SIG-M5 treated with dmso at 0.1 percent for 504 hours (cell line): ENCODE measurements around the gene DNER.

ENCODE experiments used
- DNase-seq: peaks from one replicate; lab custom pipeline; 2025; ENCODE audit not compliant: unreplicated experiment; lab: John Stamatoyannopoulos, UW

DNER gene

DNA sequence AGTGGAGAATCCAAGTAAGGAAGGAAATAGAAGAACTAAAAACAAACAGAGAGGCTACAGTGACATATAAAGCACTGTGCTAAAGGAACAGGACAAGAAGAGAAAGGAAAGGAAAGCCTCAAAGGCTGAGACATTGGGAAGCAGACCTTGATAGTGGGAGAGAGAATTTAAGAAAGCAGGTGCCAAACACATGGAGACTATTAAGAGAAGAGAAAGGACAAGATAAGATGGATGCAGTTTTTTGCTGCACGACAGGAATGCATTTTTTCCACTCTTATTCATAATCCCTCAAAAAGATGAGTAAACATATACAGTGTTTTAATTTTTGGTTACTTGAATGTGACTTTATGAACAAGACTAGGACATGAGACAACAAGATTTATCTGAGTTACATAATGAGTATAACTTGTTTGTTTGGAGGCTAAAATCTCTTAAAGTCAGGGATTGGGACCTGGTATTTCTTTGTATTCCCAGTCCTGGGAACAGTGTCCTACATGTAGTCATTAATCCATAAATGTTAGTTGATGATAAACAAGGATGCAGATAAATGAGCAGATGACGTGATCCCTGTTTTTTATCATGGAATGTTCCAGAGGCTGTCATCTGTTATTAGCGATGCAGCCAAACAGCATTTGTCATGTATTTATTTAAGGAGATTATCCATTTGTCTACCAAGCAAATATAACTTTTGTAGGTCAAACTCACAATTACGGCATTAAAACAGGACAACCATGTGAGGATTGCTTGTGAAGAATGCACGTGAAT, 141.7 kb downstream of the DNER start:
- no peak for DNase-seq

DNA sequence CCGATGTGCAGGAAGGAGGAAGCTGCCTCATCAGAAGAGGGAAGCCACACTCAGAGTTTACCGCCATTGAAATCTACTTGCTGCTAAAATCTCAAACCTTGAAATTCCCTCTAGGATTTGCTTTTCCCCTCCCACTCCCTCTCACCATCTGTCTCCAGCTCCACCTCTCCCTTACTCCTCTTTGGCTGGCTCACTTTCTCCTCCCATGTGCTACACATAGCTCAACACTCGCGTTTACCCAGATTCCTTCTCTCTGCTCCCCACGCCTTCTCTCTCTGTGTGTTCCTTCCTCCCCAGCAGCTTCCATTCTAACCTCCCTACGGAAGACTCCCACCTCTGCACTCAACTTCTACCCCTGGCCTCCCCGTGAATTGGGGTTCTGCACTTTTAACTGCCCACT, 143.1 kb downstream of the DNER start:
- no peak for DNase-seq

- no peak for DNase-seq
Measured at GRCh38 chr2:229566370-229566769, 148.0 kb downstream of the DNER start.

- DNase-seq = no peak
Measured at GRCh38 chr2:229564300-229564907, 150.0 kb downstream of the DNER start.

DNA sequence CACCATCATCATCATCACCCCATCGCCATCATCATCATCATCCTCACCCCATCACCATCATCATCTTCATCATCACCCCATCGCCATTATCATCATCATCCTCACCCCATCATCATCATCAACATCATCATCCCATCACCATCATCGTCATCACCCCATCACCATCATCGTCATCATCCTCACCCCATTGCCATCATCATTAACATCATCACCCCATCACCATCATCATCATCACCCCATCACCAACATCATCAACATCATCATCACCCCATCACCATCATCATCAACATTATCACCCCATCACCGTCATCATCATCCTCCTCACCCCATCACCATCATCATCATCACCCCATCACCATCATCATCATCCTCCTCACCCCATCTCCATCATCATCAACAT, 151.0 kb downstream of the DNER start:
- DNase-seq = no peak

DNA sequence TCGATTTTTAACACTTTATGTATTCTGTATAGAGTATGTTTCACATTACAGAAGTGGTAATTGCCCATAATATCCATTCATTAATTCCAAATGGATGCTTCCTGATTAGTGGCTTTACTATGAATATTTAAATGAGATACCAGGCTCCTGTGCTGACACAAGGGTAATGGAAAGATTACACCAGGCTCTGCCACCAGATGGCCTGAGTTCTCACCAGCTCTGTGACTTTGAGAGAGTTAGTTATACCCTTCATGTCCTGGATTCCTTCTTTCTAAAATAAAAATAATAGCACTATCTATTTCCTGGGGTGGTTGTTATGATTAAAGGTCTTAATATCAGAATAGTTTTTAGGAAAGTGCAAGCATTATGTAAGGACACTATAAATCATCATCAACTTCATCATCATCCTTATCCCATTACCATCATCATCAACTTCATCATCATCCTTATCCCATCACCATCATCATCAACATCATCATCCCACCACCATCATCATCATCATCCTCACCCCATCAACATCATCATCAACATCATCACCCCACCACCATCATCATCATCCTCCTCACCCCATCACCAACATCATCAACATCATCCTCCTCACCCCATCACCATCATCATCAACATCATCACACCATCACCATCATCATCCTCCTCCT, 151.8 kb downstream of the DNER start:
- no peak for DNase-seq

DNA sequence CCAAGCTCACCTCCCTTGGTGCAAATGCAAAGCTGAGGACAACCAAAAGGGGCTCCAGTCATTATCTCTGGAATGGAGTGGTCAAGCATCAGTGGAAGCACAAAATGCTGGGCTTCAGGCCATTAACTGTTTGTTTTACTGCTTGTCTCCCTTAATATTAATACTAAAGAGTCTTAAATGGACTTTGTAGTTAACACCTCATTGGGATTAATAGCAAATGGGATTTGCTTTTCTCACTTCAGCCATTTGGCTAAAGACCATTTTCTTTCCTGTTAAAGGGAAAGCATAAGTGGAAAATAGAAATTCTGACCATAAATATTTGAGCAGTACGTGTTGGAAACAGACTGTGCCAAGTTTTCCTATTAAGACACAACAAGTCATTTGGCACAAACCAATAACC, 154.4 kb downstream of the DNER start:
- no peak for DNase-seq

DNA sequence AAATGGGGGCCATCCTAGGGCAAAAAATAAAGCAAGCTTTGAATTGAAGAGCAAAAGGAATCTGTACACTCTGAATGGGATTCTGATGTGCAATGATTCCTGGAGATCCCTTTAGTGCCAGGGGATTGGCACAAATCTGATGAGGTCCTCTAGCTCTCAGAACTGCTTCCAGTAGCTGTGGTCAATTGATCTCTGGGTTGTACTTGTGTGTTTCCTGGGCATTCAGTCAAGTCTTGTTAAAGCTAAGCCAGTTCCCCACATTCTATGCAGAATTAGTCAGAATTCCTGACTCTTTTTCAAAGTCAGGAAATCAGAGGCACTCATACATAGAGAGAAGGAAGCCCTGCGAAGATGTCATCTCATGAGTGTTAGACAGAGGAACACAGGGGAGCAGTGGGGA, 161.3 kb downstream of the DNER start:
- no peak for DNase-seq

GRCh38 chr2:229543176-229543873, 171.0 kb downstream of the DNER start:
- DNase-seq = no peak

DNA sequence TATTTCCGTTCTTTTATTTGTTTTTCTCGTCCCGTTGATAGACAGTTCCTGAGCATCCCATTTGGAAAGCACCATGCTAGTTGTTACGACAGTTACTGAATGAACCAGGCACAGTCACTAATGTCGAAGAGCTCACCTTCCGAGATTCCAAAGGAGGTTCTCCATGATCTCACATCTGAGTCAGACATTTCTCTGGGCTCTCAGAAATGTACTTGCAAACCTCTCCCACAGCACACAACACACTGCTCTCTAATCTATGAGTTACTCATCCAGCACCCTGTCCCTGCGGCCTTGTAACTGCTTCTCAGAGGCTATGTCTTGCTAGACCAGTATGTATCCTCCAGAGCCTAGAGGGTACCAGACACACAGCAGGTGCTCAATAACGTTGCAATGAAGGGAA, 174.7 kb downstream of the DNER start:
- no peak for DNase-seq

DNA sequence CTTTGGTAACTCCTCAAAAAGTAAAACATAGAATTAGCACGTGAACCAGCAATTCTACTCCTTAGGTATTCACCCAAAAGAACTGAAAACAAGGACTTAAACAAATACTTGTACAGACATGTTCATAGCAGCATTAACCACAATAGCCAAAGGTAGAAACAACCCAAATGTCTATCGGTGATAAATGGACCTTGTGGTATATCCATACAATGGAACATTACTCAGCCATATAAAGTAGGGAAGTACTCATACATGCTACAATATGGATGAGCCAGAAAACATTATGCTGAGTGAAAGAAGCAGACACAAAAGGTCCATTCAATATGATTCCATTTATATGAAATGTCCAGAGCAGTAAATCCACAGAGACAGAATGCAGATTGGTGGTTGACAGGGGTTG, 182.8 kb downstream of the DNER start:
- DNase-seq = no peak

GRCh38 chr2:229530434-229530833, 183.9 kb downstream of the DNER start:
- DNase-seq = no peak

GRCh38 chr2:229528846-229529245, 185.5 kb downstream of the DNER start:
- no peak for DNase-seq

DNA sequence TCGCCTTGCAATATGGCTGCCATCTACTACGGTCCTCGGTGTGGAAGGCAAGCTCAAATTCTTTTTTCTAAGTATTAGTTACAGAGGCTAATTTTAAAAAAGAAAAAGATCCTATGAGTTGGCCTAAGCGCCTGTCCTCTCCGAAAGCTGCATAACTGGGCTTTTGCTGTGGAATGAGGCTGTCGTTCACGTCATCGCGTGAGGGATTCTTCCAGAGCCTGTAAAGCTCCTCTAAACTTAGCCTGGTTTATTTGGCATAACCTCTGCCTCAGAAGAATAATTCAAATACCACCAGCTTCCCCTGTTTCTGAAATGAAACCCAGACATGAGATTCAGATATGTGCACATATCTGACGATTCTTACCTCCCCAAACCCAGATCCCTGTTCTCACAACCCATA, 187.4 kb downstream of the DNER start:
- DNase-seq = no peak

GRCh38 chr2:229524799-229525198, 189.6 kb downstream of the DNER start:
- DNase-seq = no peak

GRCh38 chr2:229523663-229524062, 190.7 kb downstream of the DNER start:
- no peak for DNase-seq

- no peak for DNase-seq
Measured at GRCh38 chr2:229521576-229521975, 192.8 kb downstream of the DNER start.

DNA sequence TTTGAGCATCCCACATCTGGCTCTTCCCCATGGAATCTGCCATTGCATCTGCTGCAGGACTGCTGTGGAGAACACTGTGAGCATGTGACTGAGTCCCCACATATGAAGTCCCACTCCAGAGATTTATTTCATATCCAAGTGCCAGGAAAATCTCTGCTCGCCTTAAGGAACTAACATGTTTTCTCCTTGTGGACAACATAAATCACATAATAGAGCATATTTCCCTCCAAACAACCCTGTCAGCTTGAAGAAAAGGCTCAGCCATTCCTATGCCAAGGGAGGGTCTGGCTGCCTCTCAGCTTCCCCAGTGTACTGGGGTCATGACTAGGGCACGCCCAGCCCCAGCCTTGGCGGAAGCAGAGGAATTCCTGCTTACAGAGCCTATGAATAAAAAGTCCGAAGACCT, 193.7 kb downstream of the DNER start:
- no peak for DNase-seq

DNA sequence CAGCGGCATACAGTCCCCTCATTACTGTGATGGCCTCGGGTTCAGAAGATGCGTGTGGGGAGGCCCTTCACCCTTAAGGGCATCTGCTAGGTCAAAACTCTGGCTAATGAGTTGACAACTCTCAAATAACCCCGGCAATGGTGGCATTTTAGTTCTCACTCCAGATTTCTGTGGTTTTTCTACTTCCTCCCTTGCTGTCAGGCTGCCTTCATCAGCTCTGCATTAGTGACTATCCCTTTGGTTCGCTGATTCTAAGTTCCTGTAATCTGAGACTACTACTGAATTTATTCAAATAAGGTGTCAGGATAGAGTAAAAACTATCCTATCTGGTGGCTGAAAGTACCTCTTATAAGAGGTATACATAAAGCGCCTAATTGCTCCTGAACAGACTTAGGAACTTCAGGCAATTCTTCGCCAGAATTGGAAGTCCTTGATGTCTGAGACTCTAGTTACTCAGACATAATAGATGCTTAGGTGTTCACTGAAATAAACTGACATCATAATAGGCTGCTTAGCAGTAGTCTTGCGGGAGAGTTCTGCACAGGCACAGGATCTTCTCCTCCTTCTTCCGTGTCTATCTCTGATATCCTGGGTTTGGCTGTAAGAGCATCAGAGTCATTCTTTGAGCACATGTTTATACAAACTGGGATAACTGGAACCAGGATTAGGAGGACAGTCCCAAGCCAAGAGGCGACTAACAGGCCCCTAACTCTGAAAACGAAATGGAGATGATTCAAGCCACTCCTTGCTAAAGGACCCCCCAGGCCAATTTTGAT, 194.5 kb downstream of the DNER start:
- no peak for DNase-seq

- no peak for DNase-seq
Measured at GRCh38 chr2:229514273-229514895, 200.0 kb downstream of the DNER start.

DNA sequence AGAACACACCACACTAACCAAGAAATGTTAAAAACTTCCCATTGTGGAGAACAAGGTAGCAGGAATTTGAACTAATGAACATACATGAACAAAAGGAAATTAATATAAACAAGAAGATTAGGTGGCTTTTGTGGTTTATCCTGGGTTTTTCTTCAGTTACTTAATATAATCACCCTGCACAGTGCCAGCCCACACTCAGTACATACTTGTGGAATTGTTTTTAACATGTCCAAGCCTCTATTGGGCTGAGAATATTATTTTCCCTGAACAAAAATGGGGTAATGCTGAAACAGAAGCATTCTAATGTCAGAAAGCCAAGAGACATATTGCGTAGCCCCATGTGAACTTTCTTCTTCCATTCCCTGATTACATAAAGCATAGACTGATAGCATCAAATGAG, 202.8 kb downstream of the DNER start:
- no peak for DNase-seq
